ENCODE results near the gene GMDS.

- TF ChIP-seq CTCF (IDR thresholded peaks at IDR 0.05; ENCODE audit: control extremely low read depth in 1 of 3, insufficient read depth in 1 of 3, low read depth in 1 of 3, low read length in 3 of 3) (no peak), RNF2 (IDR thresholded peaks at IDR 0.05; ENCODE audit: borderline replicate concordance, low read depth, low read length, missing control alignments, poor library complexity, severe bottlenecking) (no peak), POLR2A (IDR thresholded peaks at IDR 0.05; ENCODE audit: control extremely low read depth in 1 of 2, low read depth in 2 of 2, low read length in 2 of 2) (no peak), MAFK (IDR thresholded peaks at IDR 0.05; ENCODE audit: low read depth, low read length) (no peak), CBX5 (IDR thresholded peaks at IDR 0.05; ENCODE audit: low read depth, low read length) (no peak), FOSL1 (IDR thresholded peaks at IDR 0.05; ENCODE audit: insufficient read depth, low read depth, low read length) (no peak), GTF2F1 (IDR thresholded peaks at IDR 0.05; ENCODE audit: borderline replicate concordance, low read depth, low read length) (no peak), CHD1 (IDR thresholded peaks at IDR 0.05; ENCODE audit: low read depth, low read length) (no peak), CEBPB (IDR thresholded peaks at IDR 0.05; ENCODE audit: low read depth, low read length) (no peak), EZH2 (IDR thresholded peaks at IDR 0.05; ENCODE audit: low read depth, low read length, severe bottlenecking) (no peak), SP4 (IDR thresholded peaks at IDR 0.05; ENCODE audit: low read length) (no peak), TAF7 (optimal IDR thresholded peaks at IDR 0.05; ENCODE audit: borderline replicate concordance, low read depth, low read length) (no peak), CHD2 (IDR thresholded peaks at IDR 0.05; ENCODE audit: low read length) (no peak), SUZ12 (IDR thresholded peaks at IDR 0.05; ENCODE audit: low read length) (no peak)
These were observed 60.5 kb downstream of the GMDS start for GRCh38 chr6:2184700-2185455.
